Medulla oblongata (tissue), 1 donor: ENCODE data around the gene KLRC3.
"Not testable (repeated sequence)": the region's sequence is repeated elsewhere in the genome, so short reads cannot be mapped to it uniquely, and the experiment has no call there.

Source experiments
- DNase-seq: peaks from one replicate; pipeline ENCODE4 v3.0.0-alpha.2; 2015; ENCODE audit errors: extremely low spot score

Gene KLRC3

DNA sequence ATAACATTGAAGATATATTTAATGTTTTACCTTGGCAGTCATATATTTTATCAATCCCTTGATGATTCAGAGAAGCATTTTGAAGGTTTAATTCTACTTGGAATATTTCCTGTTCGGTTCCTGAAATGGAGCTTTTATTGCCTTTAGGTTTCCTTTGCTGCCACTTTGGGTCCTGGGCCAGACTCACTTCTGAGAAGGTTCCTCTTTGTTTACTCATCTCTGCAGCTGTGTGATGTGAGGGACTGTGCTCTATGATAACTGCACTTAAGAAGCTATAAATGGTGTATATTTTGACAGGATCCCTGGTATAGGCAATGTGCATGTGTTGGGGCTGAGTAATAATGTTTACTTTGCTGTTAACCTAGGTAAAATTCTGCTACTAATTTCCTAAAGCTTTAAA is at the start of gene KLRC3:
KLRC3 (minus strand) TSS at position 262 of the 400 bp plus-strand sequence; CDS start at position 217, 45 bp downstream.
- DNase-seq = not testable (repeated sequence)

DNA sequence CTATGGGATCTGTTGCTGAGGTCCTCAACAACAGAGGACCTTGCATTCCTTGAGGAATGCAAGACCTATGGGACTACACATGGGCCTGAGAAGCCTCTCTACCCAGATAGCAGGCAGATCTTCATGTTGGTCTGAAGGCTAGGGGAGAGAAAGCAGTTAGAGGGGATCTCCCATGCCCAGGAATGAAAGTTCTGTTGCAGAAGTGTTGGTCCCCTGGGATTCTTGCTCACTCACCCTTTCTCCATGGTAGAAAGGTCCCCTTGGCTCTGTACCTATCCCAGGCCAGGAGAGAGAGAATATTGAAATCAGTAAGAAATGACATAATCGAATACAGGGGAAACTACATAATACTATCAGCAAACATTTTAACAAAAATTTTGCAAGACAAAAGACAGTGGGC is 49.3 kb upstream of the KLRC3 start:
- DNase-seq = no peak

- DNase-seq = no peak
Observed at GRCh38 chr12:10466311-10466710, 45.9 kb upstream of the KLRC3 start.

DNA sequence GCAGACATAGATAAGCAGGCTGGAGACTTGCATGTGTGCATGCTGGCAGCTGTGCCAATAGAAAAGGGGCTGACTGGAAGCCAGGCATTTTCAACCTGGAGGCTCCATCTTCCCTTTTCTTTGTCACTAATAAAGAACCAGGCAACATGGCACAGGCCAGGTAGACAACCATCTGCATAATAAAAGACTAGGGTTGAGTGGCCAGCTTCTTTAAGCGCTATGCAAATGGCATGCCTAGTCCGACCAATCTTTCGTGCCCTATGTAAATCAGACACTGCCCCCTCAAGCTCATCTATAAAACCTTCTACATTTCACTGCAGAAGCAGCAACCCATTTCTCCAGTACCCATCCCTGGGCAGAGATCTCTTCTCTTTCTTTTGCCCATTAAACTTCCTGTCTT is 37.4 kb upstream of the KLRC3 start:
- DNase-seq = no peak

- DNase-seq = no peak
Observed at GRCh38 chr12:10456856-10457255, 36.5 kb upstream of the KLRC3 start.

- no peak for DNase-seq
Observed at GRCh38 chr12:10455766-10456165, 35.4 kb upstream of the KLRC3 start.

DNA sequence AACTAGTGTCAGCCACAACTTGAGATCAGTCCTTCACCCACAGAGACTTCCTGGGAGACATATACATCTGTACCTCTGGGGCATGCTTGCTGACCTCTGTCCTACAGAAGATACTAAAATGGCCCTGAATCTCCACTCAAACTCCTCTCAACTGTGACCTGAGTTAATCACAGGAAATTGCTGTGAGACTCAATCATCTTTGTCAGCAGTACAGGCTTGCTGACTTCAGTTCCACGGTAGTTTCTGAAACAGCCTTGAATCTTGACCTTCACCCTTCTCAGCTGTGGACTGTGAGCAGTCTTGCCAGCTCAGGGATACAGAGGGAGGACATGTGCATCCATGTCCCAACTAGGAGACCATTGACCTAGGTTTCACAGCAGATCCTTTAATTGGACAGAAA is 34.1 kb upstream of the KLRC3 start:
- DNase-seq = no peak

DNA sequence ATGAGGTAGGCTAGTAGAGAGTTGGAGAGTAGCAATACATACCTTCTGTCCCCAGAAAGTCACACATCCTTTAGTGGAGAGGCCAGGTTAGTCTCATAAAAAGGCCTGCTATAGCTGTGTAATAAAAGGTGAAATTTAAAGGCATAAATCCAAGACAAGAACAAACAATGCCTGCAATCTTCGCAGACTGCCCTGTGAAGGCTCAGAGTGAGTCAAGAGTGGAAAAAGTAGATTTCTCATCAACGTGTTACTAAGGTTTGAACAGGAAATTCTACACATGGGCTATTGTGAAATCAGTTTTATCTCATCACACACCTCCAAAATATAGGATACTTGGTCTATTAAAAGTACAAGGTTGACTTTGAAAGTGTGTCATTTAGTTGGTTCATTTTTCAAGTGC is 32.8 kb upstream of the KLRC3 start, which contains the start of gene KLRC1:
KLRC1 (minus strand) TSS at position 222 of the 400 bp plus-strand sequence. CDS start 2,221 bp downstream, outside the sequence.
- no peak for DNase-seq

DNA sequence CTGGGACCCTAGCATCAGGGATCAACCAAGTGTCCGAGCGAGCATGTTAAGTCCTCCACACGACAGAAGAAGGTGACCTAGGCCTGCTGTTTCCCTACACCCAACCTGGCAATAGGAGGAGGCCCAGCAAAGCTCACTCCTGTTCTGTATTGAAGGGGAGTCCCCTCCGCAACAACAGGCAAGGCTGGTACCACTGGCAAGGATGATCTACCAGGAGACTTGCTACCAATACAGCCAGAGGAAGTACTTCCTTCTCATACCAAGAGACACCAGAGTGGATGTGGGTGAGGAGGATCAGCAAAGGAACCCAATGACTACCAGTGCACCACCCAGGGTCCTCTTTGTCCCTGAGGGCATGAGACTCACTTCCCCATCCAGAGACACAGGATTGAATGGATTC is 27.8 kb upstream of the KLRC3 start:
- DNase-seq = no peak

- not testable (repeated sequence) for DNase-seq
Observed at GRCh38 chr12:10446052-10446451, 25.7 kb upstream of the KLRC3 start.

- not testable (repeated sequence) for DNase-seq
Observed at GRCh38 chr12:10441144-10441543, 20.7 kb upstream of the KLRC3 start.

DNA sequence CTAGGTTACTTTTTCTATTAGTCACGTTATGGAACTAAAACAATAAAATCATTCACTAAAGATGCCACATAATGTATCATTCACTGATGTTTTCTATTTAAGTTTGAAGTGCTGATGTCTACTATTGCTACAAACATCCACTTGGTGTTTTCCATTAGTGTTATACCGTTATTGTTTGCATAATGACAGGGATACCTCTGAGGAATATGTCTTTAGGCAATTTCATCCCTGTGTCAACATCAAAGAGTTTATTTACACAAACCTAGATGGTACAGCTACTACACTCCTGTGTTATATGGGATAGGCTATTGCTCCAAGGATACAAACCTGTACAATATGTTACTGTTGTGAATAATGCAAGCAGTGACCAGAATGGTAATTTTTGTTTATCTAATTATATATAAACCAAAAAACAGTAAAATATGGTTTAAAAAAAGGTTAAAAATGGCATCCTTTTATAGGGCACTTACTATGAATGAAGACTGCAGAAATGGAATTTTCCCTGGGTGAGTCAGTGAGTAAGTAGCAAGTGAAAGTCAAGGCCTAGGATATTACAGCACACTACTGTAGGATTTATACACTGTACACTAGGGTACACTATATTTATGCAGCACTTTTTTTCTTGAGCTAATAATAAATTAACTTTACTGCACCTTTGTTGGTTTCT is 19.3 kb upstream of the KLRC3 start:
- not testable (repeated sequence) for DNase-seq

GRCh38 chr12:10437601-10438000 is 17.2 kb upstream of the KLRC3 start:
- not testable (repeated sequence) for DNase-seq

DNA sequence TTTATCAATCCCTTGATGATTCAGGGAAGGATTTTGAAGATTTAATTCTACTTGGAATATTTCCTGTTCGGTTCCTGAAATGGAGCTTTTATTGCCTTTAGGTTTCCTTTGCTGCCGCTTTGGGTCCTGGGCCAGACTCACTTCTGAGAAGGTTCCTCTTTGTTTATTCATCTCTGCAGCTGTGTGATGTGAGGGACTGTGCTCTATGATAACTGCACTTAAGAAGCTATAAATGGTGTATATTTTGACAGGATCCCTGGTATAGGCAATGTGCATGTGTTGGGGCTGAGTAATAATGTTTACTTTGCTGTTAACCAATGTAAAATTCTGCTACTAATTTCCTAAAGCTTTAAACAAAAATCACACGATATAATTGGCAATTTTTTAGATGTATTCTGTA is 15.4 kb upstream of the KLRC3 start, which contains the start of gene KLRC2:
KLRC2 (minus strand) TSS at position 195 of the 400 bp plus-strand sequence; CDS start at position 171, 24 bp downstream.
- peak; percentile 26 for DNase-seq

GRCh38 chr12:10430623-10431022 is 10.2 kb upstream of the KLRC3 start:
- DNase-seq = not testable (repeated sequence)

GRCh38 chr12:10425938-10426337 is 5.5 kb upstream of the KLRC3 start:
- not testable (repeated sequence) for DNase-seq

DNA sequence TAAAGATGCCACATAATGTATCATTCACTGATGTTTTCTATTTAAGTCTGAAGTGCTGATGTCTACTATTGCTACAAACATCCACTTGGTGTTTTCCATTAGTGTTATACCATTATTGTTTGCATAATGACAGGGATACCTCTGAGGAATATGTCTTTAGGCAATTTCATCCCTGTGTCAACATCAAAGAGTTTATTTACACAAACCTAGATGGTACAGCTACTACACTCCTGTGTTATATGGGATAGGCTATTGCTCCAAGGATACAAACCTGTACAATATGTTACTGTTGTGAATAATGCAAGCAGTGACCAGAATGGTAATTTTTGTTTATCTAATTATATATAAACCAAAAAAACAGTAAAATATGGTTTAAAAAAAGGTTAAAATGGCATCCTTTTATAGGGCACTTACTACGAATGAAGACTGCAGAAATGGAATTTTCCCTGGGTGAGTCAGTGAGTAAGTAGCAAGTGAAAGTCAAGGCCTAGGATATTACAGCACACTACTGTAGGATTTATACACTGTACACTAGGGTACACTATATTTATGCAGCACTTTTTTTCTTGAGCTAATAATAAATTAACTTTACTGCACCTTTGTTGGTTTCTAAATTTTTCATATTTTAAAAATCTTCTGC is 4.0 kb upstream of the KLRC3 start:
- DNase-seq = not testable (repeated sequence)

DNA sequence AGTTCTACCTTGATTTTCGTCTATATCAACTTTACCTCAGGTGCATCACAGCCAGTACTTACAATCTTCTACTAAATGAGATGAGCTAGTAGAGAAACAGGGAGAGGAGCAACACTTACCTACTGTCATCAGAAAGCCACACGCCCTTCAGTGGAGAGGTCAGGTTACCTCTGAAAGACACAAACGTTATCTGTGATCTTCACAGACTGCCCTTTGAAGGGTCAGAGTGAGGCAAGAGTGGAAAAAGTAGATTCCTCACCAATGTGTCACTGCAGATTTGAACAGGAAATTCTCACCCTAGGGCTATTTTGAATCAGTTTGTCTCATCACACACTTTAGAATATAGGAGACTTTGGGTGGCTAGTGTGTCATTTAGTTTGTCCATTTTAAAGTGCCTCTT is 1.8 kb upstream of the KLRC3 start:
- DNase-seq = not testable (repeated sequence)

DNA sequence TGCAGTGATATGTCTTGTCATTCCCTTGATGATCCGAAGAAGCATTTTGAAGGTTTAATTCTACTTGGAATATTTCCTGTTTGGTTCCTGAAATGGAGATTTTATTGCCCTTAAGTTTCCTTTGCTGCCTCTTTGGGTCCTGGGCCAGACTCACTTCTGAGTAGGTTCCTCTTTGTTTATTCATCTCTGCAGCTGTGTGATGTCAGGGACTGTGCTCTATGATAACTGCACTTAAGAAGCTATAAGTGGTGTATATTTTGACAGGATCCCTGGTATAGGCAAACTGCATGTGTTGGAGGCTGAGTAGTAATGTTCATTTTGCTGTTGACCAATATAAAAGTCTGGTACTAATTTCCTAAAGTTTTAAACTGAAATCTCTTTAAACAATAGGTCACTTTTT is 11.0 kb downstream of the KLRC3 start, which contains the start of gene KLRC4:
KLRC4 (minus strand) TSS at position 366 of the 400 bp plus-strand sequence; CDS start at position 184, 182 bp downstream.
- DNase-seq = no peak

DNA sequence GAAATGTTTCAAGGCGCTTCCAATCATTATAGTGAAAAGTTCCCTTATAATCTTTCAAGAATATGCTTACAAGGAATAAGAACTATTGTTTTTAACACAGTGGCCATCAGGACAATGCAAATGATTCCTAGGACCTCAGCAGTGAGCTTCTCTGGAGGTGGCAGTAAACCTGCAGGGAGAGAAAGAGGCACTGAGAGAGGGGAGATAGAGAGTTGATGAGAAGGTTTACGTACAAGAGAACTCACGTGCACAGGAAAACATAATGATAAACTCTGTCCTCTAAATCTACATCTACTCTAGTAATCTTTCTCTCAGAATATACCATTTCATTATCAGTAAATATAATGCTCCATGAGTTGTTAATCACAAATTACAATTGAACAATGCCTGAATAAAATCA is 11.6 kb downstream of the KLRC3 start:
- no peak for DNase-seq

DNA sequence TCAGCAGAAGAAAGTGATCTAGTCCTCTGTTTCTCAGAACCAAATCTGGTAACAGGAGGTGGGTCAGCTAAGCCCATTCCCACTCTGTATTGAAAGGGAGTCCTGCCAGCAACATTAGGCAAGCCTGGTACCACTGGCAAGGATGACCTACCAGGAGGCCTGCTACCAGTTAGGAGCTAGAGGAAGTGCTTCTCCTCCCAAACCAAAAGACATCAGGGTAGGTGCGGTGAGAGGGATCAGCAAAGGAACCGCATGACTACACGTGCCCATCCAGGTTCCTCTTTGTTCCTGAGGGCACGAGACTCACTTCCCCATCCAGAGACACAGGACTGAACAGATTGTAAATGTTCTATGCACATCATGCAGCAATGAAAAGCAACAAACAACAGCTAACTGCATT is 13.7 kb downstream of the KLRC3 start:
- DNase-seq = no peak

DNA sequence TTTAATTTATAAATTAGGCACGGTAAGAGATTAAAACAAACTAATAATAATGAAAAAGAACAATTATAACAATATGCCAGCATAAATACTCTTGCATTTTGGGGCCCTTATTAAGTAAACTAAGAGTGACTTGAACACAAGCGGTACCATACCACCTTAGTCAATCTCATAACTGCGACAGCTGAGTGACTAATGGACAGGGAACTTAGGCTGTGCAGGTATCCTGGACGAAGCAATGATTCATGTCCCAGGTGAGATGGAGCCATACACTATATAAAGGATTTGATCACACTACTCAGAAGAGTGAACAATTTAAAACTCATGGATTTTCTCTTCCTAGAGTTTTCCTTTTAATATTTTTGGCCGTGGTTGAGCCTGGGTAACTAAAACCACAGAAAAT is 15.1 kb downstream of the KLRC3 start:
- no peak for DNase-seq

DNA sequence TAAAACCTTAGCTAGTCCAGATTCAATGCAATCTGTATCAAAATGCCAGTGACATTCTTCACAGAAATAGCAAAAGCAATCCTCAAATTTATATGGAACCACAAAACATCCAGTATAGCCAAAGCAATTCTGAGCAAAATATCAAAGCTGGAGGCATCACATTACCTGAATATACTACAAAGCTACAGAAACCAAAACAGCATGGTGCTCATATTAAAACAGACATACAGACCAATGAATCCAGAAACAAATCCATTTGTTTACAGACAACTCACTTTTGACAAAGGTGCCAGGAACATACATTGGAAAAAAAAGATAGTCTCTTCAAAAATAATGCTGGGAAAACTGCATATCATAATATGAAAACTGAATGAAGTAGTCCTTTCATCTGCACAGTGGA is 15.6 kb downstream of the KLRC3 start:
- DNase-seq = no peak
